MM.1S (cell line): Measurements from ENCODE around the gene EPHA5.

Experiments used
- DNase-seq: peaks from one replicate; pipeline ENCODE4 v3.0.0-alpha.2; 2015
- H2AFZ ChIP-seq: fragments of 300-600 bp; sonication (generic); 2 replicates; pipeline ENCODE4 v1.6.0; 2016; ENCODE audit warnings: antibody characterized with exemption, low read length
- H3F3A ChIP-seq: fragments of 300-600 bp; sonication (generic); 2 replicates; pipeline ENCODE4 v1.6.1; 2016; ENCODE audit warnings: mild to moderate bottlenecking, antibody characterized with exemption, low read length, moderate library complexity, mixed read lengths; ENCODE audit not compliant: insufficient read depth
- H3K27ac ChIP-seq: fragments of 300-600 bp; sonication (generic); 2 replicates; pipeline ENCODE4 v1.5.1; 2016; ENCODE audit warnings: mild to moderate bottlenecking, low read length
- H3K27me3 ChIP-seq: fragments of 300-600 bp; sonication (generic); replicated peaks from 2 replicates; pipeline ENCODE4 v1.6.0; 2016; ENCODE audit warnings: low read length; ENCODE audit not compliant: insufficient read depth
- H3K36me3 ChIP-seq: fragments of 300-600 bp; sonication (generic); replicated peaks from 2 replicates; pipeline ENCODE4 v1.6.1; 2016; ENCODE audit warnings: mild to moderate bottlenecking, low read length, mixed read lengths; ENCODE audit not compliant: insufficient read depth
- H3K4me1 ChIP-seq: fragments of 300-600 bp; sonication (generic); 2 replicates; pipeline ENCODE4 v1.6.1; 2016; ENCODE audit warnings: low read length, mixed read lengths
- H3K4me2 ChIP-seq: fragments of 300-600 bp; sonication (generic); 2 replicates; pipeline ENCODE4 v1.6.0; 2016; ENCODE audit warnings: low read depth, low read length
- H3K4me3 ChIP-seq: fragments of 300-600 bp; sonication (generic); 2 replicates; pipeline ENCODE4 v1.5.1; 2016; ENCODE audit warnings: low read length, mixed read lengths
- H3K79me2 ChIP-seq: fragments of 300-600 bp; sonication (generic); 2 replicates; pipeline ENCODE4 v1.6.1; 2016; ENCODE audit warnings: mixed run types, low read length, mixed read lengths
- H3K9ac ChIP-seq: fragments of 300-600 bp; sonication (generic); 2 replicates; pipeline ENCODE4 v1.6.1; 2016; ENCODE audit warnings: low read length, mixed read lengths
- H3K9me2 ChIP-seq: fragments of 300-600 bp; sonication (generic); replicated peaks from 2 replicates; pipeline ENCODE4 v1.6.1; 2016; ENCODE audit warnings: mild to moderate bottlenecking, low read length, mixed read lengths; ENCODE audit not compliant: insufficient read depth
- H3K9me3 ChIP-seq: fragments of 300-600 bp; sonication (generic); replicated peaks from 2 replicates; pipeline ENCODE4 v1.6.1; 2016; ENCODE audit warnings: mild to moderate bottlenecking, low read length, mixed read lengths; ENCODE audit not compliant: insufficient read depth
- H4K20me1 ChIP-seq: fragments of 300-600 bp; sonication (generic); 2 replicates; pipeline ENCODE4 v1.6.1; 2016; ENCODE audit warnings: mild to moderate bottlenecking, low read length, moderate library complexity, mixed read lengths; ENCODE audit not compliant: insufficient read depth
- EZH2 ChIP-seq: fragments of 300-600 bp; sonication (generic); optimal IDR thresholded peaks from 2 replicates; pipeline ENCODE3; 2017; ENCODE audit warnings: low read depth, mild to moderate bottlenecking, antibody characterized with exemption, low read length, mixed read lengths
- EZH2phosphoT487 ChIP-seq: fragments of 300-600 bp; sonication (generic); IDR thresholded peaks from 2 replicates; pipeline ENCODE4 v1.6.1; 2018; ENCODE audit warnings: antibody characterized with exemption, low read length
- TF ChIP-seq, protein P1 (sequence below): fragments of 300-600 bp; sonication (generic); IDR thresholded peaks from 2 replicates; pipeline ENCODE4 v1.5.1; 2016; ENCODE audit warnings: antibody characterized with exemption, low read length, mixed read lengths

EPHA5 gene

DNA sequence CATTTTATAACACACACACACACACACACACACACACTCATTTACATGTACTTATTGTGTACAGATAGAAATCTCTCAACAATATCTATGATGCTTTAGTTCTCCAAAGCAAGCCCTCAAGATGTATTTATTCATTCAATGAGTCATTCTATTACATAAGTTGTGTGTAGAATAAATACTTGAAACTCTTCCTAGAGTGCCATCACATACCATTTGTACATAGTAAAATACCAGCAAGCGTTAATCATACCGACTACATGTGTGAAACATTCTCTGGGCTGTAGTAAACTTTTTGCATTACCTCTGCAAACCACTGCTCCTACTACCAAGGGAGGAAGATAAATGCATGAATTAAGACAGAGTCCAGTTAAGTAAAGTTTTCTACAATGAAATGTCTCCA is 70.9 kb downstream of the EPHA5 start:
- Histone ChIP-seq H3K27ac (no peak overlapping the region), H3K36me3 (no peaks in the 10 kb centered on the region), H4K20me1 (no peaks in the 10 kb centered on the region), H3K79me2 (no peaks in the 10 kb centered on the region), H3F3A (no peaks in the 10 kb centered on the region), H3K4me2 (no peak overlapping the region), H3K9me3 (no peaks in the 10 kb centered on the region), H3K4me3 (no peak overlapping the region), H3K9me2 (no peaks in the 10 kb centered on the region), H2AFZ (no peak overlapping the region), H3K9ac (no peak overlapping the region), H3K4me1 (no peaks in the 10 kb centered on the region), H3K27me3 (no peaks in the 10 kb centered on the region)
- DNase-seq, result no peak
- TF ChIP-seq EZH2 (no peak), EZH2phosphoT487 (no peak)

DNA sequence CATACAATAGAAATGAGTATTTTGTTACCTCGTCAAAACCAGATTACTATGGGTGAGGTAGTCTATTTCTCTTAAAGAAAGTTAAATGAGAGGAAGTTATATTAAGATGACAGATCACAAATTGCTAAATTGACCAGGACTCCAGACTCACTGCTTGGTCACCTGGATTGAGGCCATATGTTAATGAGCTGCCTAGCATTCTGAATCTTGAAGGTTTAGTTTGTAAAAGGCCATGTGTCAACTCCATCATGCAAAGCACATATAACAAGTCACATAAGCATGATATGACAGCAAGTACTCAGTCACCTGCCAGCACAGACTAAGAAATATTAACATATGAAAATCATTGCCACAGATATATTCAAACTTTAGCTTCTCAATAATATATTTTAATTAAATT is 72.6 kb downstream of the EPHA5 start:
- H3K27ac ChIP-seq, result no peak overlapping the region
- no peaks in the 10 kb centered on the region for H3K36me3 ChIP-seq
- no peaks in the 10 kb centered on the region for H3K27me3 ChIP-seq
- no peak overlapping the region for H3K4me2 ChIP-seq
- no peak overlapping the region for H2AFZ ChIP-seq
- no peak overlapping the region for H3K4me3 ChIP-seq
- H3K9ac ChIP-seq, result no peak overlapping the region
- H4K20me1 ChIP-seq, result no peaks in the 10 kb centered on the region
- DNase-seq, result no peak
- no peaks in the 10 kb centered on the region for H3K9me3 ChIP-seq
- H3K4me1 ChIP-seq, result no peaks in the 10 kb centered on the region
- TF ChIP-seq EZH2phosphoT487, result no peak
- no peak for TF ChIP-seq EZH2
- TF ChIP-seq, protein P1, sequence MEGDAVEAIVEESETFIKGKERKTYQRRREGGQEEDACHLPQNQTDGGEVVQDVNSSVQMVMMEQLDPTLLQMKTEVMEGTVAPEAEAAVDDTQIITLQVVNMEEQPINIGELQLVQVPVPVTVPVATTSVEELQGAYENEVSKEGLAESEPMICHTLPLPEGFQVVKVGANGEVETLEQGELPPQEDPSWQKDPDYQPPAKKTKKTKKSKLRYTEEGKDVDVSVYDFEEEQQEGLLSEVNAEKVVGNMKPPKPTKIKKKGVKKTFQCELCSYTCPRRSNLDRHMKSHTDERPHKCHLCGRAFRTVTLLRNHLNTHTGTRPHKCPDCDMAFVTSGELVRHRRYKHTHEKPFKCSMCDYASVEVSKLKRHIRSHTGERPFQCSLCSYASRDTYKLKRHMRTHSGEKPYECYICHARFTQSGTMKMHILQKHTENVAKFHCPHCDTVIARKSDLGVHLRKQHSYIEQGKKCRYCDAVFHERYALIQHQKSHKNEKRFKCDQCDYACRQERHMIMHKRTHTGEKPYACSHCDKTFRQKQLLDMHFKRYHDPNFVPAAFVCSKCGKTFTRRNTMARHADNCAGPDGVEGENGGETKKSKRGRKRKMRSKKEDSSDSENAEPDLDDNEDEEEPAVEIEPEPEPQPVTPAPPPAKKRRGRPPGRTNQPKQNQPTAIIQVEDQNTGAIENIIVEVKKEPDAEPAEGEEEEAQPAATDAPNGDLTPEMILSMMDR, result no peak
- no peaks in the 10 kb centered on the region for H3F3A ChIP-seq
- H3K79me2 ChIP-seq, result no peaks in the 10 kb centered on the region
- H3K9me2 ChIP-seq, result no peaks in the 10 kb centered on the region

DNA sequence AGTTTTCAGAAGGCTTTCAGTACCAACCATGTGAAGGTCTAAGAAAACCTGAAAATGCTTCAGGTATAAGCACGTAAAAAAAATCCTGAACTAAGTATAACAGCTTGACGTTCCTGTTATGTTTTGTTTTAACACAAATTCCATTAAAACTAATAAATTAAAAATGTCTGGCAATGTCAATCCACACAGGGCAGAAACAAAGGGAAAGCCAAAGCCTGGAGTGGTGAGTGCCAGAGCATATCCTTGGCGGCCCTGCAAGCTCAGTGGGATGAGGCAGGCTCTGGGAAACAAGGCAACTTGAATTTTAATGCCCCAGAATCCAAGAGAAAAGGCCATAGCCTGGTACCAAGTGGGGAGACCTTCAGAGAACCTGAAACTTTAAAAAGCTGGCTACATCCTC is 78.2 kb downstream of the EPHA5 start:
- H4K20me1 ChIP-seq, result no peaks in the 10 kb centered on the region
- H2AFZ ChIP-seq, result no peak overlapping the region
- H3K4me1 ChIP-seq, result no peaks in the 10 kb centered on the region
- no peak overlapping the region for H3K27ac ChIP-seq
- no peak overlapping the region for H3K4me3 ChIP-seq
- no peak overlapping the region for H3K9ac ChIP-seq
- no peaks in the 10 kb centered on the region for H3K36me3 ChIP-seq
- H3K9me2 ChIP-seq, result no peaks in the 10 kb centered on the region
- no peaks in the 10 kb centered on the region for H3K79me2 ChIP-seq
- no peaks in the 10 kb centered on the region for H3K9me3 ChIP-seq
- TF ChIP-seq, protein P1, result no peak
- TF ChIP-seq EZH2 (no peak), EZH2phosphoT487 (no peak)
- no peak overlapping the region for H3K4me2 ChIP-seq
- H3K27me3 ChIP-seq, result no peaks in the 10 kb centered on the region
- no peak for DNase-seq
- H3F3A ChIP-seq, result no peaks in the 10 kb centered on the region

DNA sequence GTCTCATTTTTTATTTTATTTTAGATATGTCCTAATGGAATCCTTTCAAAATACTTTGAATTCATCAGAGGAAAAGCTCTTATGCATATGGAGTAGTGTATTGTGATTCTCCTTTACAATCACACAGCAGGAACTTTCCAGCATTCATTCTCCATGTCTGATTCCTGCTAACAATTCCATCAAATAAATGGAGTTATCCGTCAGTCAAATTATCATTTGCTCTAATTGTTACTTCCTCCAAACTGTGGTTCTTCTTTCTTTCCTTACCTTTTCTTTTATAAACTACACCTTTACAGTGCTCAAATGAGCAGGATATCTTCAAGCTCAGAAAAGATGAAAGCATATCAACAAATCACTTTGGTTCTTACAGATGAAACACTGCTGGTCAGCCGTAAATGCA is 80.4 kb downstream of the EPHA5 start:
- no peak overlapping the region for H3K4me3 ChIP-seq
- H3F3A ChIP-seq, result no peaks in the 10 kb centered on the region
- no peak overlapping the region for H2AFZ ChIP-seq
- no peaks in the 10 kb centered on the region for H3K36me3 ChIP-seq
- no peak overlapping the region for H3K9ac ChIP-seq
- no peaks in the 10 kb centered on the region for H3K9me2 ChIP-seq
- H4K20me1 ChIP-seq, result no peaks in the 10 kb centered on the region
- H3K27me3 ChIP-seq, result no peaks in the 10 kb centered on the region
- no peak overlapping the region for H3K27ac ChIP-seq
- H3K4me2 ChIP-seq, result no peak overlapping the region
- TF ChIP-seq, protein P1, result no peak
- TF ChIP-seq EZH2 (no peak), EZH2phosphoT487 (no peak)
- no peaks in the 10 kb centered on the region for H3K4me1 ChIP-seq
- H3K9me3 ChIP-seq, result no peaks in the 10 kb centered on the region
- DNase-seq, result no peak
- H3K79me2 ChIP-seq, result no peaks in the 10 kb centered on the region
